Heart right ventricle (tissue), 16 donors: ENCODE results near the gene TESMIN. TPM values are rescaled to one million over a fixed set of nuclear protein-coding genes. Genes with fewer than 3 reads are reported as not detected.

Experiments used
- ATAC-seq, 8 donors: fragments of 200-7000 bp; cut with Tn5 transposase; one replicate each; pipeline ENCODE4 v1.9.1; 2020; ENCODE audit warnings: mild to moderate bottlenecking in 8 of 8, moderate library complexity in 8 of 8, moderate number of reproducible peaks in 1 of 8
- DNase-seq, 2 donors: peaks; one replicate each; pipeline ENCODE4 v3.0.0-alpha.2; 2020
- H3K27ac ChIP-seq, 10 donors: fragments of 200-600 bp; sonication (generic) in 2 of 10; one replicate each; pipeline versions ENCODE4 v1.5.0 to v1.8.0; 2020 to 2022; ENCODE audit warnings: mild to moderate bottlenecking in 3 of 10
- H3K27me3 ChIP-seq, 7 donors: fragments of 200-600 bp; one replicate each; pipeline ENCODE4 v1.8.0; 2021 to 2022; ENCODE audit warnings: mild to moderate bottlenecking in 2 of 7
- H3K36me3 ChIP-seq, 9 donors: fragments of 200-600 bp; sonication (generic) in 1 of 9; one replicate each; pipeline versions ENCODE4 v1.5.0 to v1.8.0; 2020 to 2022; ENCODE audit warnings: mild to moderate bottlenecking in 2 of 9
- H3K4me1 ChIP-seq, 9 donors: fragments of 200-600 bp; sonication (generic) in 1 of 9; one replicate each; pipeline versions ENCODE4 v1.5.0 to v1.8.0; 2020 to 2022; ENCODE audit warnings: mild to moderate bottlenecking in 4 of 9
- H3K4me3 ChIP-seq, 10 donors: fragments of 200-600 bp; sonication (generic) in 2 of 10; one replicate each; pipeline versions ENCODE4 v1.5.0 to v1.8.0; 2020 to 2022; ENCODE audit warnings: mild to moderate bottlenecking in 7 of 10, moderate library complexity in 2 of 10
- H3K9me3 ChIP-seq, 11 donors: fragments of 200-600 bp in 10 of 11; sonication (generic) in 2 of 11; one replicate each; pipeline versions ENCODE4 v1.5.0 to v1.8.0; 2013 to 2022; ENCODE audit warnings: mild to moderate bottlenecking in 2 of 11, control low read depth in 1 of 11, moderate library complexity in 1 of 11
- WGBS, 2 donors: extraction: QIAGEN DNeasy Blood & Tissue Kit; methylation state at CpG; one replicate each; pipeline ENCODE4 v1.1.7; 2013; ENCODE audit warnings: inconsistent platforms in 1 of 2; 5-methylcytosine and 5-hydroxymethylcytosine counted together
- intact Hi-C, 10 donors: fragments of 100-400 bp; cut with DNase I; formaldehyde crosslinking; loops; one replicate each; pipeline versions ENCODE4 v1.11.1 to v1.14.2; 2022
- polyA plus RNA-seq, 2 donors: library from polyadenylated mRNA; stranded (reverse); fragments of 200-250 nt; gene quantifications; one replicate each; pipeline ENCODE4 v1.2.3, GENCODE V29; 2013
- total RNA-seq, 10 donors: library from RNA; stranded (reverse); fragmentation: NEBNext Ultra II Directional in 3 of 10; extraction: Animal tissue kit (Norgen Biotek cat#: 25700) in 3 of 10; gene quantifications; one replicate each; pipeline versions ENCODE4 v1.2.1 to v1.2.4, GENCODE V29; 2021 to 2023
- TF ChIP-seq, protein P1 (sequence below), 9 donors: fragments of 200-600 bp; sonication (generic) in 2 of 9; IDR thresholded peaks; one replicate each; pipeline versions ENCODE4 v1.5.0 to v1.8.0; 2021 to 2022; ENCODE audit warnings: antibody characterized with exemption in 9 of 9, mild to moderate bottlenecking in 5 of 9, moderate library complexity in 1 of 9
- donor health status: Arrhythmogenic right ventricular cardiomyopathy.
- donor health status: ischemic (EF 13 %, LVEDD 7.1; RV severe dilation, severe dysfunction).
- donor health status: healthy with polysubstance abuse.
- donor health status: DM: no; HTN: yes; CAD: no.
- donor health status: DM: no; HTN: no; CAD: no.
- donor health status: ischemic (EF 25% LVEDD 6.9; RV normal size, moderate dysfunction).
- donor health status: ischemic (EF 25% LVEDD 5.7; RV mildly dilated, moderate dysfunction).
- donor health status: healthy.
- donor health status: DM: yes; HTN: yes; CAD: no.
- donor health status: Ischemic cardiomyopathy.
- donor health status: ischemic (EF 35%, LVEDD 5.7; RV mildly dilated, moderate dysfunction).
- donor health status: nonischemic (EF 11% LVEDD 7.7; RV severe dilation, severe dysfunction).
- donor health status: DM: yes; HTN: yes; CAD: no.
- donor health status: PGD.
- donor health status: ischemic (EF 29% LVEDD 5.4; RV normal size, mild dysfunction).
- donor health status: nonischemic (EF 23%, LVEDD 6.1; RV moderate dilation, normal function).

TESMIN gene
- total and polyA plus RNA-seq, 12 donors = 0.13 to 2.6 (median 0.63) TPM; not detected in 2

DNA sequence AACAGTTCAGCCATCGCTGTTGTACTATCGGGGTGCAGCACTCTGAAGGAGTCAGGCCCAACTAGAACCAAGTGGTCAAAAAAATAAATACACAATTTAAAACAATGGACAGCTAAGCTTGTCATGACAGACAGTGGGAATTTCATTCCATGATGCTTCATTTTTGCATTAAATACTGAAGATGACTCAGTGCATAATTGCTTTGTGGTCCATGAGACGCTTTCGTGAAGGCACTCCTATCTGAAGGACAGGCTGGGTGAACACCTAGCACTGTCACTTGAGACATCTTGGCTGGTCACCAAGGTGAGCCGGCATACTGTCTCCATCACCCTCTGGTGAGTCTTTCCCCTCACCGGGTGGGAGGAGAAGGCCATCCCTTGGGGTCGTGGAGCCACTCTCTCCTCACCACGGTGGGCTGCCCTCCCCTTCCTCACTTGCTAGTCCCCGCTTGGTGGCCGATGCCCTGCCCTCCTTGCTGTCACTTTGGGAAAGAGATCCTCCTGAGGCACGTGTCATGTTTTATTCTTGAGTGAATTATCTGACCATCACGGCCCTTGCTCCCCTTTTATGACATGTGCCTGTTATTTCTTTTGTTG, 4.9 kb upstream of the TESMIN start:
- peaks cover 0 to 72% (median 46%) of the 10 kb centered on the region in 9 donors for H3K36me3 ChIP-seq
- intact Hi-C loops = loop anchor here in 1 of 10 donors (10.0 kb wide), 1 partner anchor 141 kb away; no protein-coding TSS in a partner anchor
- 85 to 88% methylated on average over 12 of the region's 12 CpGs for WGBS, 2 donors

DNA sequence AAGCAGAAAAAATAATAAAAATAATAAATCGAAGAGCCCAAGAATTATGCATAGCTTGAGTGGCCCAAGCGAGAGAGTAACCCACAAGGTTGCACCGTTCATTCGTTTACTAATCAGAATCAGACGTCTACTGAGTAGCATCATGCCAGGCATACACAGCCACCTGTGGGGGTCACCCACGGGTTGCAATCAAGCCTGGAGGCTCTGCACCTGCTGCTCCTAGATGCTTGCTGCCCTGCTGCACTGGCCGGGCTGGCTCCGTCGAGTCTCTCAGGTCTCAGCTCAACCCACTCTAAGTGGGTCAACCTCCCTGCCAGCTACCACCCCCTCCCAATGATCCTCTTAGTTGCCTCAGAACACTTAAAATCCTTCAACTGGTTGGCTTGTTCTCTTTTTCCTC, 2.0 kb upstream of the TESMIN start:
- peaks cover 0 to 28% (median 17%) of the 10 kb centered on the region in 9 donors for H3K4me1 ChIP-seq
- TF ChIP-seq, protein P1, sequence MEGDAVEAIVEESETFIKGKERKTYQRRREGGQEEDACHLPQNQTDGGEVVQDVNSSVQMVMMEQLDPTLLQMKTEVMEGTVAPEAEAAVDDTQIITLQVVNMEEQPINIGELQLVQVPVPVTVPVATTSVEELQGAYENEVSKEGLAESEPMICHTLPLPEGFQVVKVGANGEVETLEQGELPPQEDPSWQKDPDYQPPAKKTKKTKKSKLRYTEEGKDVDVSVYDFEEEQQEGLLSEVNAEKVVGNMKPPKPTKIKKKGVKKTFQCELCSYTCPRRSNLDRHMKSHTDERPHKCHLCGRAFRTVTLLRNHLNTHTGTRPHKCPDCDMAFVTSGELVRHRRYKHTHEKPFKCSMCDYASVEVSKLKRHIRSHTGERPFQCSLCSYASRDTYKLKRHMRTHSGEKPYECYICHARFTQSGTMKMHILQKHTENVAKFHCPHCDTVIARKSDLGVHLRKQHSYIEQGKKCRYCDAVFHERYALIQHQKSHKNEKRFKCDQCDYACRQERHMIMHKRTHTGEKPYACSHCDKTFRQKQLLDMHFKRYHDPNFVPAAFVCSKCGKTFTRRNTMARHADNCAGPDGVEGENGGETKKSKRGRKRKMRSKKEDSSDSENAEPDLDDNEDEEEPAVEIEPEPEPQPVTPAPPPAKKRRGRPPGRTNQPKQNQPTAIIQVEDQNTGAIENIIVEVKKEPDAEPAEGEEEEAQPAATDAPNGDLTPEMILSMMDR (IDR thresholded peaks at IDR 0.05) = no peak
- no peaks in the 10 kb centered on the region for H3K27me3 ChIP-seq
- H3K27ac ChIP-seq = no peak overlapping the region
- H3K4me3 ChIP-seq = no peak overlapping the region
- intact Hi-C loops = loop anchor here in 1 of 10 donors (10.0 kb wide), 1 partner anchor 138 kb away; no protein-coding TSS in a partner anchor
- DNase-seq (no peak), ATAC-seq (no peak)
- H3K36me3 ChIP-seq = peaks cover 0 to 42% (median 19%) of the 10 kb centered on the region in 9 donors
- WGBS, 2 donors = 74 to 88% methylated on average over 9 of the region's 9 CpGs
- no peaks in the 10 kb centered on the region for H3K9me3 ChIP-seq

More for the DNA sequence above, 4.9 kb upstream of the TESMIN start:
- TF ChIP-seq, protein P1 (IDR thresholded peaks at IDR 0.05) = no peak
- Histone ChIP-seq H3K4me3 (no peak overlapping the region), H3K27me3 (no peaks in the 10 kb centered on the region), H3K9me3 (no peaks in the 10 kb centered on the region), H3K4me1 (peaks cover 0 to 8% (median 5%) of the 10 kb centered on the region in 9 donors), H3K27ac (no peak overlapping the region)
- no peak for ATAC-seq
- no peak for DNase-seq

DNA sequence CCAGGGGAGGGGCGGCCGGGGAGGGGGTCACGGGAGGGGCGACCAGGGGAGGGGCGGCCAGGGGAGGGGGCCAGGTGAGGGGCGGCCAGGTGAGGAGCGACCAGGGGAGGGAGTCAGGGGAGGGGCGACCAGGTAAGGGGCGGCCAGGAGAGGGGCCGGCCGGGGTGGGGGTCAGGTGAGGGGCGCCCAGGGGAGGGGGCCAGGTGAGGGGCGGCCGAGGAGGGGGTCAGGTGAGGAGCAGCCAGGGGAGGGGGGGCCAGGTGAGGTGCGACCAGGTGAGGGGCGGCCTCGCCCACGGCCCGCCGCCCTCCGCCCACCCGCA, 355 bp downstream of the TESMIN start:
- ATAC-seq = peak in 2 of 8 donors; percentile 8 to 13

DNA sequence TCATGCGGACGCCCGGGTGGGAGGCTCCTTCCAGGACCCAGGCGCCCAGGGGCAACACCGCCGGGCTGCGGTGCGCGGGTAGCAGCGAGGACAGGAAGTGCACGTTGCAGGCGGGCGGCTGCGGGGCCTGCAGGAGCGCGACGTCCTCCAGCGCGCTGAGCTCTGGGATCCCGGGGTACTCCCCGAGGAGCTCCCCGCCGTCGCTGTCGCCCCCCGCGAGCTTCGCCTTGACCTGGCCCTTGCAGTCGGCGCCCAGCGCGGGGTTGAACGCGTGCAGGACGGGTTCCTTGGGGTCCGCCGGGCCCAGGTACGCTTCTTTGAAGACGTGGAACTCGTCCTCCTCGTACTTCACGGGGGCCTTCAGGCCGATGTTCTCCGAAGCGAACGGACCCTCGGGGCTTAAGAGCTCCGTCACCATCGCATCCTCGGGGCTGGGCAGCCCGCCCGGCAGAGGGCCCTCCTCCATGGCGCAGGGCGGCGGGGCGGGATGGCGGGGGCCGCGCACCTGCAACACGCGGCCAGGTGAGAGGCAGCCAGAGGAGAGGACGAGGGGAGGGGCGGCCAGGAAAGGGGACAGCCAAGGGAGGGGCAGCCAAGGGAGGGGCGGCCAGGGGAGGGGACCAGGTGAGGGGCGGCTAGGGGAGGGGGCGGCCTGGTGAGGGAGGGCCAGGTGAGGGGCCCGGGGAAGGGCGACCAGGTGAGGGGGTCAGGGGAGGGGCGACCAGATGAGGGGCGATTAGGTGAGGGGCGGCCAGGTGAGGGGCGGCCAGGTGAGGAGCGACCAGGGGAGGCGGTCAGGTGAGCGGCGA, 921 bp downstream of the TESMIN start:
- 29 to 37% methylated on average over 68 to 75 of the region's 76 CpGs for WGBS, 2 donors
- Histone ChIP-seq H3K36me3 (peaks cover 0 to 15% (median 0%) of the 10 kb centered on the region in 9 donors), H3K27me3 (no peaks in the 10 kb centered on the region), H3K4me1 (peaks cover 0 to 28% (median 17%) of the 10 kb centered on the region in 9 donors), H3K27ac (peak overlapping the region in 5 of 10 donors; percentile 3 to 56 (median 10)), H3K9me3 (no peaks in the 10 kb centered on the region), H3K4me3 (peak overlapping the region in 6 of 10 donors; percentile 7 to 54 (median 13))
- TF ChIP-seq, protein P1 (IDR thresholded peaks at IDR 0.05) = no peak
- ATAC-seq (peak in 5 of 8 donors; percentile 7 to 28 (median 14)), DNase-seq (no peak)
- intact Hi-C loops = loop anchor here in 1 of 10 donors (10.0 kb wide), 1 partner anchor 136 kb away; no protein-coding TSS in a partner anchor

More for the DNA sequence above, 355 bp downstream of the TESMIN start:
- peak overlapping the region in 8 of 10 donors; percentile 10 to 54 (median 42) for H3K4me3 ChIP-seq
- intact Hi-C loops = loop anchor here in 1 of 10 donors (10.0 kb wide), 1 partner anchor 136 kb away; no protein-coding TSS in a partner anchor
- peaks cover 0 to 18% (median 2%) of the 10 kb centered on the region in 9 donors for H3K36me3 ChIP-seq
- DNase-seq = no peak
- no peaks in the 10 kb centered on the region for H3K27me3 ChIP-seq
- no peaks in the 10 kb centered on the region for H3K9me3 ChIP-seq
- H3K4me1 ChIP-seq = peaks cover 0 to 28% (median 17%) of the 10 kb centered on the region in 9 donors
- WGBS, 2 donors = 5 to 6% methylated on average over 8 to 15 of the region's 22 CpGs
- TF ChIP-seq, protein P1 (IDR thresholded peaks at IDR 0.05) = no peak
- H3K27ac ChIP-seq = peak overlapping the region in 1 of 10 donors; percentile 70
